GM18505 (cell line): ENCODE measurements around the gene FRY.
"Not testable (repeated sequence)": the region's sequence is repeated elsewhere in the genome, so short reads cannot be mapped to it uniquely, and the experiment has no call there.

Experiments used
- ATAC-seq: cut with Tn5 transposase; IDR thresholded peaks from one replicate; pipeline ENCODE4 v1.9.1; 2021; ENCODE audit not compliant: unreplicated experiment
- POLR2A ChIP-seq: IDR thresholded peaks from 4 replicates; pipeline ENCODE4 v1.6.1; 2011; ENCODE audit warnings: borderline replicate concordance; ENCODE audit not compliant: insufficient read depth, insufficient read length; ENCODE audit errors: extremely low read depth

Gene FRY

GRCh38 chr13:32039528-32039927 is 8.0 kb downstream of the FRY start:
- TF ChIP-seq POLR2A = no peak
- ATAC-seq = no peak

DNA sequence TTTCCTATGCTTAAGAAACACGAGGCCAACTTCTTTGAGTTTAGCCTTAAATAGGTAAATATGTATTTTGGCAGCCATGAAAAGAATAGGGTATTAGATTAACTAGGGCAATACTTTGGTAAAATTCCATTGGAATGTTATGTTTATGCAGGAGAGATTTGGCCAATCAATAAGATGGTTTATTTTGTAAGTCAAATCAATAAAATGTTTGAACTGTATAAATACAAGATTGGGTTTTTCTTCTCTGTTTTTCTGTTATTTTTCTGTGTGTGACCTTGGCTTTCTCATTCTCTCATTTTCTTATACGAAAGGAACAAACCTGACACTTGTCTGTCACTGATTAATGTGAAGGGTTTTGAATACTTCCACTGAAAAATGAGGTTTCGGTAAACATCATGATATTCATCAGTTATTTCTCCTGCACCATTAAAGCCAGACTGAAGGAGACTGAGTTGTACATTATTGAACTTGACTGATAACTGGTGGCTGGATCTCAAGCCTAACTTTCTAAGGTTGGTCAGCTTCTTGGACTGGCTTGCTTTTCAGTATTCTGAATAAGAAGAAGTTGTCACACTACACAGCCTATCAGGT is 8.6 kb downstream of the FRY start:
- no peak for ATAC-seq
- TF ChIP-seq POLR2A = no peak

DNA sequence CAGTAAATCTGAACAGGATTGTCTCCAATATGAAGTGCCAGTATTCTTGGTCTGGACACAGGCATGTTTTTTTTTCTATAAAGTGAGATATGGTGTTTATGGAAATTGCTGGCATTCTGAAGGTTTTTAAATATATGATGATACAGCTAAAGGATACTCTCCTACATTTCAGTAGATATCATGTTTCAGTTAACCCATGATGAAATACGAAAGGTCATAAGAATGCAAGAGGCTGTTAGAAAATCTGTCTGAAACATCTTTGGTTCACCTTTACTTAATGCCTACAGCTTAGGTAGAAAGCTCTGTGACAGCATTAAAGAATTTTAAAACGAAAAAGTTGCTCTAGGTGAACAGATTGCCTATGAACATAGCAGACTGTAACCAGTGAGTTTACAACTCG is 9.1 kb downstream of the FRY start:
- no peak for ATAC-seq
- TF ChIP-seq POLR2A = no peak

DNA sequence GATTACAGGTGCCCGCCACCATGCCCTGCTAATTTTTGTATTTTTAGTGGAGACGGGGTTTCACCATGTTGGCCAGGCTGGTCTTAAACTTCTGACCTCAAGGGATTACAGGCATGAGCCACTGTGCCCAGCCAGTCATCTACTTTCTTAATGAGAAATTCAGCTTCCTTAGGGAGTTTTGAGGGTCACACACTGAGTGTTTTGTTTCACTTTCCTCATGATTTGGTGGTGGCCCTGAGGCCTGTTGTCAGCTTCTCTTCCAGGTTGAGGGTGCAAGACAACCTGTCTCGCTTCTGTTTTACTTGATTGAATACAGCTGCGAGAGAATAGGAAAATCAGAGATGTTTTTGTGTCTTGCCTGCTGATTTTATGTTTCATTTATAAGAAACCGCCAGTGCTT is 9.9 kb downstream of the FRY start:
- no peak for TF ChIP-seq POLR2A
- peak; percentile 70 for ATAC-seq

GRCh38 chr13:32042551-32042950 is 11.0 kb downstream of the FRY start:
- no peak for TF ChIP-seq POLR2A
- ATAC-seq = no peak

DNA sequence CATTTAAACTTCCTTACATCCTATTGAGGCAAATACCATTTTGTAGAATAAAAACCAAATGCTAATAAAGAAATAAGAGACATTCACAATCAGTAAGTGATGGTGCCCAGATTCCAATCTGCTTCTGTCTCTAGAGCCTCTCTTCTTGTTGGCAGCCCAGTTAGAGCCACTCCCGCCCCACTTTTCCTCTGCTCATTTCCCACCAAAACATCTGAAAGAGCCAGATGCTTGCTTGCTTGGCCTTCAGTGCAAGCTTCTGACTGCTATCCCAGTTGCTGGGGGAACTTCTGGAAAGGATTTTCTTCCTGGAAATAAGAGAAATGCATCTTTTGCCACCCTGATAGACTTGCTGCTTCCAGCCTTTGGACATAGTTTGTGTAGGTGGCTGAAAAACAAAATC is 12.9 kb downstream of the FRY start:
- no peak for TF ChIP-seq POLR2A
- no peak for ATAC-seq

- no peak for ATAC-seq
Measured at GRCh38 chr13:32045537-32045936, 14.0 kb downstream of the FRY start.

DNA sequence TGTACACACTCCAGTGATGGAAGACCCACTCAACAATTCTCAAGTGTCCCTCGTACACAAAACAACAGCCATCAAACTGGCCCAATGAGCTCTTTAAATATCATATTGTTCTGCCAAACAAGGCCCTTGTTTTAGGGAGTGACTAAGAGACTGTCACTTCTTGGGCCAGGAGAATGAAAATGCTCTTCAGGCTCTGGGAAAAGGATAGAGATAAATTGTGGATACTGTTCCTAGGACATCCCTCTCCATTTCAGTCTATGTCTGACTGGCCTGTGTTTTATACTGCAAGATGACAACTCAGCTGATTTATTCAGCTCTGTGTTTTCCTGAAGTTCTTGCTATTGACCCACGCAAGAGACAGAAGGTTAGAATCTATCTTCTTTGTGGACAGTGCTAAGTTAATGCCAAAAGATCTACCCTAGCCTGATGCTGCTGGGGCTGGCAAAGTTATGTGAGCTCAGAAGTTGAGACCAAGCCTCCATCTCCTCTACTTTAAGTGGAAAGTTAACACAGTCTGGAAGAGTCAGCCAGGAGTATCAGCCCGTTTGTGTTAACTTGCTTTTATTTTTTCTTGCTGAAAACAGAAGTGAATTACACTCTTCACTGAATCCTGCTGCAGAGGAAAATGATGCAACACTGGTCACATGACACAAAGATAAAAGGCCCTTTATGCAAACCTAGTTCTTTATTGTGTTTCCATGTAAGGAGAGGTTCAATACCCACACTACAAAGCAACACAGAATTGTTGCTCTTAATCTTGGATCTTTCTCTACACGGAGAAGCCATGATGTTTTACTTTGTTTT is 14.6 kb downstream of the FRY start:
- ATAC-seq = no peak
- TF ChIP-seq POLR2A = no peak

More at GRCh38 chr13:32045537-32045936, 14.0 kb downstream of the FRY start:
- no peak for TF ChIP-seq POLR2A

- no peak for TF ChIP-seq POLR2A
- no peak for ATAC-seq
Measured at GRCh38 chr13:32047088-32047487, 15.5 kb downstream of the FRY start.

- ATAC-seq = no peak
- TF ChIP-seq POLR2A = no peak
Measured at GRCh38 chr13:32047793-32048192, 16.2 kb downstream of the FRY start.

GRCh38 chr13:32048816-32049215 is 17.2 kb downstream of the FRY start:
- no peak for ATAC-seq
- no peak for TF ChIP-seq POLR2A

DNA sequence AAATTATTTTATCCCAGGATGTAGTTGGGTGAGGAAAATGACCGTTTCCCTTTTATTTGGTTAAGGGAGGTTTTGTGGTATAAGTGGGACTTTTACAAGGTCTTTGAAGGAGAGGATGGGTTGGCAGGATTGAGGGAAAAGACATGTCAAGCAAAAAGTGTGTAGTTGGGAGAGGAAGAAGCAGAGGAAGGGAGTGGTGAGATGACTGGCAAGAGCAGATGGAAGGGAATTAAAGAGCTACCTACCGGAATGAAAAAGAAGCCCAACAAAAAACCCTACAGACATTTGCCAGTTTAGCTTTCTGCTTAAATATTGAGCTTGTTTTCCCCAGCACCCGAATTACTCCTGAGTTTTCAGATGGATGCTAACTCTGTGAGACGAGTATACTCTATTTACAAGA is 19.6 kb downstream of the FRY start:
- no peak for TF ChIP-seq POLR2A
- ATAC-seq = no peak

GRCh38 chr13:32056316-32056715 is 24.7 kb downstream of the FRY start:
- ATAC-seq = no peak
- no peak for TF ChIP-seq POLR2A

DNA sequence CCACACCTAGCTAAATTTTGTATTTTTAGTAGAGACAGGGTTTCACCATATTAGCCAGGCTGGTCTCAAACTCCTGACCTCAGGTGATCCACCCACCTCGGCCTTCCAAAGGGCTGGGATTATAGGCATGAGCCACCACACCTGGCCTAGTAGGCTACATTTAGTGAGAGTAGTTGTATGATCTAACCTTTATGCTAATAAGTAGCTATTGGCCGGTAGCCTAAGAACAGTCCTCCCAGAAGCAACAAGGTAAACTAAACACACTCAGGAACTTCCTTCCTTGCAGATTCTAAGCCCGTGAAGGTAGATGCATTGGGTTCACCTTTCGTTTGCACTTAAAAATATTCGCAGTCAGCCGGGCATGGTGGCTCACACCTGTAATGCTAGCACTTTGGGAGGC is 25.8 kb downstream of the FRY start:
- not testable (repeated sequence) for ATAC-seq
